HG03045 (cell line): ENCODE results near the gene MACROD2.
"Not testable (repeated sequence)": the region's sequence is repeated elsewhere in the genome, so short reads cannot be mapped to it uniquely, and the experiment has no call there.

Experiments used
- ATAC-seq: cut with Tn5 transposase; IDR thresholded peaks from one replicate; pipeline ENCODE4 v1.9.1; 2021; ENCODE audit warnings: mild to moderate bottlenecking, moderate library complexity; ENCODE audit not compliant: unreplicated experiment

The MACROD2 gene

DNA sequence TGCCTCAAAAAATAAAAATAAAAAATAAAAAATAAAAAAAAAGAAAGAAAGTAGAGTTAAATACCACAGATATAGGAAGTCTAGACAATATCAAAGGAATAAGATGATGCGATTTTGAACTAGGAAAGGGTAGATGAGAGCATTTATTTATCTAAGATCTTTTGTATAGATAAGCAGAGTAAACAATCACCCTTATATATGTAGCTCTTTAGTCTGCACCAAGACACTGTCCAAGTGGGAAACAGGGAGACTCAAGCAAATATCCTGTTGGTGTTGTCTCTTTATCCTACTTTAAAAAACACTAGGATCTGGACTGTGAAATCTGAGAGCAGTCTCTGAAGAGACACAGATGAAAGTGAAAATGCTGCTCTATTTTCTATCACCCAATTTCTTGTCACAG, 929.1 kb downstream of the MACROD2 start:
- no peak for ATAC-seq

GRCh38 chr20:14925300-14925699, 930.0 kb downstream of the MACROD2 start:
- ATAC-seq: no peak

DNA sequence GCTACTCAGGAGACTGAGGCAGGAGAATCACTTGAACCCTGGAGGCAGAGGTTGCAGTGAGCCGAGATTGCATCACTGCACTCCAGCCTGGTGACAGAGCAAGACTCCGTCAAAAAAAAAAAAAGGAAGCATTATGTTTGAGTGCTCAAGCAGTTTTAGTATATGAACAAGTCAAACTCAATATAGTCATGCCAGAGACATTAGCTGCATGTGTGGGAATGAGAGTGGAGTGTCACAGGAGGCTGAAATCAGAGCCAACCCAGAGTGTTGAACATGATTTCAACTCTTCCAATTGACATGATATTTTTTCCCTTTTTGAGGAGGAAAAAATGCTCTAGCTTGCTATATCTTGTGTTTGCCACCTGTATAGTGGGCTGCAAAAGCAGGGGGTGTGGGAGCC, 931.1 kb downstream of the MACROD2 start:
- not testable (repeated sequence) for ATAC-seq

DNA sequence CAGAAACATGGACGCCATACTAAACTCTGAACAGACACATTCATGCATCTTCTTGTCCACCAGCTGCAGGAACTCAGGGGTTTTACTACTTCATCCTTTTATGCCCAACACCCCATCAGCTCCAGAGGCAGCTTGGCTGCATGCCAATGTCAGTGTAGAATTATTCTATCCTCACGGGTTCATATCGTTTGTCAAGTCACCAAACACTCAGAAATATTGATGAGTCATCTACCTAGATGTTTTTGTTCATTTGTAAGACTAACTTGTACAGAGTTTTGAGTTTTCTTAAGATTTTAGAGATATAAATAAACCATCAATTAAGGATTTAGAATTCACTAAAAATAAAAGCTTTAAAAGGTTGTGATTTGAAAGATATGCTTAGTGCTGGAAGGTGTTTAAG, 932.8 kb downstream of the MACROD2 start:
- ATAC-seq: no peak

DNA sequence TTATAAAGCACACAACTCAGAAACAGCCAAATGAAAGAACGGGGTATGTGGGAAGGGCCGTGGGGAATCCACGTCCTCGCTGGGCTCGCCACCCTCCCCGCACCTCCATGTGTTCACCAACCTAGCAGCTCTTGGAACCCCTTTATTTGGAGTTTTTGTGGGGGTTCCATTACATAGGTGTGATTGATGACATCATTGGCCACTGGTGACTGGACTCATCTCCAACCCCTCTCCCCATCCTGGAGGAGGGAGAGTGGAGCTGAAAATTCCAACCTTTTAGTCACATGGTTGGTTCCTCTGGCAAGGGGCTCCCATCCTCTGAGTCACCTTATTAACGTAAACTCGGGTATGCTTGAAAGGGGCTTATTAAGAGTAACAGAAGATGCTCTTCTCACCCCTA, 934.1 kb downstream of the MACROD2 start:
- ATAC-seq: no peak

DNA sequence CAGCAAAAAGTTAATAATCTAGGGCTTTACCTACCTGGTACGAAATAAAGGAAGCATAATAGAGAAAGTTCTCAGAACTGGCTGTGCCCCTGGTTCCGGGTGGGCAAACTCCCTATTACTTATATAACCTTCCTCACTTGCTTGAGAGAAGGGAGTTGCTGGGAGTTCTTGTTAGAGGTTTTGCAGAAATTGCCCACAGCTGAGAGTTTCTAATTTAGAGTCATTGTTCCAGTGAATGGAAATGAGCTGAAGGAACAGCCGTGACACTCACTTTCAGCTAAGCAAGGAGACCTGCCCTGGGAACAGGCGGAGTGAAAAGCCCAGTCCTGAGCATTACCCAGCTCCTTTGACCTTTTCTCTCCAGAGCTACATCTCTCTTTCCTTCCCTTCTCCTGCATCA, 936.7 kb downstream of the MACROD2 start:
- no peak for ATAC-seq

DNA sequence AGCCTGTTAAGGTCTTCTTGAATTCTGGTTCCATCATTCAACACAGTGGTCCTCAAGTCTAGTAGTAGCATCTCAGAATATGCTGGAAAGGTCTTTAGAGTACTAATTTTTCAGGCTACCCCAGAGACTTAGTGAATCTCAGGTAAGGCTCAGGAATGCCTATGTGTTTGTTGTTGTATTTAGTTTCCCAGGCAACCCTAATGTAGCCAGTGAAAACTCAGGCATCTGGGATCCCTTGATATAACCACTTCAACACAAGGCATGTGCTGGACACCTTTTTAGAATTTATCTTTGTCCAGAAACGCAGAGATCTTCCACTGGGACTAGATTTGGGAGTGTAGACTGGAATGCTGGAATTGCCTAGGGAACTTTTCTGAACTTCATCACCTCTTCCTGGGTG, 940.0 kb downstream of the MACROD2 start:
- ATAC-seq: no peak

GRCh38 chr20:14937021-14937420, 941.7 kb downstream of the MACROD2 start:
- no peak for ATAC-seq

DNA sequence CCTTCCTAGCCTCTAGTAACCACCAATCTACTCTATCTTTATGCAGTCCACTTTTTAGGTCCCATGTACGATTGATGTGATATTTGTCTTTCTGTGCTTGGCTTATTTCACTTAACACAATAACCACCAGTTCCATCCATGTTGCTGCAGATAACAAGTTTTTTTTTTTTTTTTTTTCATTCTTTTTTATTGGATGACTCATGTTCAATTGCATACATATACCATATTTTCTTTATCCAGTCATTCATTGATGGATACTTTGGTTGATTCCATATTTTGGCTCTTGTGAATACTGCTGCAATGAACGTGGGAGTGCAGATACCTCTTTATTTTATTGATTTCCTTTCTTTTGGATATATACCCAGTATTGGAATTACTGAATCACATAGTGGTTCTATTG, 942.5 kb downstream of the MACROD2 start:
- ATAC-seq: no peak

DNA sequence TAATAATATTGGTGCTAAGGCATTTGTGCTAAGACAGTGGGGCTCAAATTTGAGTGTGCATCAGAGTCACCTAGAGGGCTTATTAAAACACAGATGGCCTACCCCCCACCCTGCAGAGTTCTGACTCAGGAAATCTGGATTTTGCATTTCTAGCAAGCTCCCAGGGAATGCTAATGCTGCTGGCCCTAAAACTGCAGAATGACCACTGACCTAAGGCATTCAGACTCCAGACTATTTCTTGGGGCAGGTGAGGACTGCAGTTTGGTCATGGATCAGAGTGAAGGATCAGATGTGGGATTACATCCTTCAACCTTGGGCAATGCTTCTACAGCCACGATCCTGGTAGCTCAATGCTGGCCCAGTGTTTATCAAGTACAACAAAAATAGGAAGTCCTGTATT, 952.2 kb downstream of the MACROD2 start:
- no peak for ATAC-seq

- no peak for ATAC-seq
Measured at GRCh38 chr20:14947946-14948345, 952.6 kb downstream of the MACROD2 start.

DNA sequence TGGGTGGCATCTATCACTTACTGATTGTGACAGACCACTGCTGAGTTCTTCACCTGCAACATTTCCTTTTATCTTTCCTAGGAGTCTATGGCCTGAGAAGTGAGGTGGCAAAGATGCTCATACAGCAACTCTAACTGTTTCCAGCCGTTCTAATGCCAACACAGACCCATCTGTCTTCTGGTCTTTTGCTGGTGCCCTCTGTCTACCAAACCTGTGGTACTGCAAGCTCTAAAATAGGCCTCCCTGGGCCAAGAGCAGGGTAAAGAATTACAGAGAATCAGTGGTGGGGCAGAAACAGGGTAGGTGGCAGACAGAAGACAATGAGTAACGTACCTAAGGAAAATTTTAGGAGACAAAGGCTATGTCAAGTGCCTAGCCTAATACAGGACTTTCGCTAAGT, 953.1 kb downstream of the MACROD2 start:
- ATAC-seq: no peak

- ATAC-seq: no peak
Measured at GRCh38 chr20:14950633-14951032, 955.3 kb downstream of the MACROD2 start.

DNA sequence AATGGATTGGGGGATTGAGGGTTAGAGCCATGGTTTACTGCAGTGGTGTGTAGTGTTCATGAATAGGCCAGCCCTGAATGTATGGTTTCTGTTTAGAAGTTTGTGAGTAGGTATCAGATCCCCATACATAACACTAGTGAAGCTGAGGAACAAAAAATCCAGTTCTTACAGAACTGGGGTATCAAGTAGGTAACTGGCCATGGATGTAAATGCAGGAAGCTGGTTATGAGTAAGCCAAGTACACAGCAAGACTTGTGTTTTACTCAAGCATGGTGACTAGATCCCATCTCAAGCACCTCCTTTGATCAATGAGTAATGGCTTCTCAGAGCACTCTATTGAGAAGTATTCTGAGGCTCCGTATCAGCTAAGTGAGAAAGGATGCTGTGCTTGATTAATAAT, 955.8 kb downstream of the MACROD2 start:
- ATAC-seq: peak; percentile 64

GRCh38 chr20:14951707-14952418, 956.5 kb downstream of the MACROD2 start:
- ATAC-seq: no peak

- ATAC-seq: no peak
Measured at GRCh38 chr20:14953736-14954135, 958.4 kb downstream of the MACROD2 start.

GRCh38 chr20:14955399-14955798, 960.1 kb downstream of the MACROD2 start:
- no peak for ATAC-seq

GRCh38 chr20:14956026-14956425, 960.7 kb downstream of the MACROD2 start:
- ATAC-seq: no peak

- no peak for ATAC-seq
Measured at GRCh38 chr20:14956538-14956937, 961.2 kb downstream of the MACROD2 start.

GRCh38 chr20:14957402-14957801, 962.1 kb downstream of the MACROD2 start:
- ATAC-seq: no peak

DNA sequence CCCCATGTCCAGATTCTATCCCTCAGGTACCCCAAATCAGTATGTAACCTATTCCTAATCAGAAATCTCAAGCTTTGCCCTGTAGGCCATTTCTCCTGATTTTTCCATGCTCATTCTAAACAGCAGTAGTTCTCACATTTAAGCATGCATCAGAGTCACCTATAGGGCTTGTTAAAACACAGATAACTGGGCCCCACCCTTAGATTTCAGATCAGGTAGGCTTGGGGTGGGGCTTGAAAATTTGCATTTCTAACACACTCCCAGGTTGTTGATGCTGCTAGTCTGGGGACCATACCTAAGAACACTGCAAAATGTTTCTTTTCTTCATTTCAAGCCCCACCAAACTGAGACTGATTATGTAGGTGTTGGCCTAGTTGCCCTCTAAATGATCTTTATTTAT, 963.3 kb downstream of the MACROD2 start:
- no peak for ATAC-seq

DNA sequence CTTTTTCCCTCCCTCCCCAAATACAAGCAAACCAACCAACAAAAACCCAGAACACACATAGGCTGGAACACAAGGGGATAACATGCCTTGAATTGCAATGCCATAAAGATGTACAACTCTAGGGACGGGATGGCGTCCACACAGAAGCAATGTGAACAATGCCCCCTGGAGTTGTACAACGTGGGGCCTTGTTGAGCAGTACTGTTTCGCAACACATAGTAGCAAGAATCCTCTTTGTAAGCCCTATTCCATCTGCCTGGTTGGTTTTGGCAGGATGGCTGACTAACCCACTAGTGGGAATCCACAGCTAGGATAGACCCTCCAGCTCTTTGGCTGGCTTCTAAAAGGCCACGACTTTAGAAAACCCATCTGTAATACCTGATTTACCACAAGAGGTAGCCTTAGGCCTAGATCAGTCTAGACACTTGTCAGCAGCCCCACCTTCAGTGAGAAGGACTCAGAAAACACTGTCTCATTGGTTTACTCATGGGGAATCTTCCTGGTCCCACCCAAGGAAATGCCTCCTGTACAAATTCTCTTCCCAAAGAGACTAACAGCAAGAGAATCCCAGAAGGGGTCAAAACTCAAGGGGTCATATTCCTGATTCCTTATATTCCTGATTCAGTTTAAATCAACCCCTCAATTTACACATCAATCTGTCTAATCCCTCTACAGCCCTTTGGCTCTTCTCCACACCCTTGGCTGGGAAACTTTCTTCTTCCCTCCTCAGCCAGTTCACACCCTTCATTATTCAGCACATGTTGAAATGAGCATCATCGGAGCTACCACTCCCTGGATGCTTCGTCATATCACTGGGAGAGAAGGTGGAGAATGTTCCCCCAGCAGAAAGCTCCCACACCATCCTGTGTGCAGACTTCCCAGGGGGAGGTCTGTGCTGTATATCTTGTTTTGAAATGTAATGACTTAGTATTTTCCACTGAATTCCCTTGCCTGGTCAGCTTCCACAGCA, 964.5 kb downstream of the MACROD2 start:
- no peak for ATAC-seq
